ENCODE results near the gene MRPS12.

Gene MRPS12

GRCh38 chr19:38898788-38899446 lies 31.8 kb upstream of the MRPS12 start:
- Histone ChIP-seq H3K9me3 (ENCODE audit: control insufficient read depth, low read length) (no peaks in the 10 kb centered on the region), H3K79me2 (peaks cover 9% of the 10 kb centered on the region), H3K9ac (peak overlapping the region; percentile 9), H3K4me3 (ENCODE audit: low read depth, low read length) (peak overlapping the region; percentile 93), H3K27me3 (ENCODE audit: control insufficient read depth, insufficient read depth, low read length) (no peaks in the 10 kb centered on the region), H3K27ac (peak overlapping the region; percentile 43), H3K4me2 (ENCODE audit: low read length) (peak overlapping the region; percentile 97), H2AFZ (peak overlapping the region; percentile 55), H3K4me1 (peaks cover 5% of the 10 kb centered on the region), H3K36me3 (ENCODE audit: control insufficient read depth, insufficient read depth, low read length) (no peaks in the 10 kb centered on the region)
- no peak for TF ChIP-seq CTCF (IDR thresholded peaks at IDR 0.05)

GRCh38 chr19:38899447-38900201 lies 31.1 kb upstream of the MRPS12 start, which contains the start of the genes NFKBIB and SIRT2:
Gene NFKBIB (plus strand): TSS chr19:38899969. CDS start chr19:38900033, 64 bp downstream.
Gene SIRT2 (minus strand): TSS chr19:38899618. CDS start chr19:38899521, 97 bp downstream.
- H2AFZ ChIP-seq = peak within 1 kb of the TSS; percentile 82
- no peaks in the 10 kb centered on the region for H3K9me3 ChIP-seq (ENCODE audit: control insufficient read depth, low read length)
- TF ChIP-seq CTCF (IDR thresholded peaks at IDR 0.05) = no peak
- peak within 1 kb of the TSS; percentile 68 for H3K27ac ChIP-seq
- no peaks in the 10 kb centered on the region for H3K27me3 ChIP-seq (ENCODE audit: control insufficient read depth, insufficient read depth, low read length)
- peak within 1 kb of the TSS; percentile 93 for H3K4me3 ChIP-seq (ENCODE audit: low read depth, low read length)
- H3K4me2 ChIP-seq (ENCODE audit: low read length) = peak within 1 kb of the TSS; percentile 97
- peaks cover 9% of the 10 kb centered on the region for H3K79me2 ChIP-seq
- H3K36me3 ChIP-seq (ENCODE audit: control insufficient read depth, insufficient read depth, low read length) = no peaks in the 10 kb centered on the region
- H3K9ac ChIP-seq = peak within 1 kb of the TSS; percentile 9
- peaks cover 5% of the 10 kb centered on the region for H3K4me1 ChIP-seq

- TF ChIP-seq CTCF (IDR thresholded peaks at IDR 0.05) = no peak
- H2AFZ ChIP-seq = peak overlapping the region; percentile 82
- no peaks in the 10 kb centered on the region for H3K27me3 ChIP-seq (ENCODE audit: control insufficient read depth, insufficient read depth, low read length)
- H3K36me3 ChIP-seq (ENCODE audit: control insufficient read depth, insufficient read depth, low read length) = no peaks in the 10 kb centered on the region
- H3K9ac ChIP-seq = no peak overlapping the region
- peaks cover 9% of the 10 kb centered on the region for H3K79me2 ChIP-seq
- H3K4me2 ChIP-seq (ENCODE audit: low read length) = peak overlapping the region; percentile 95
- peak overlapping the region; percentile 93 for H3K4me3 ChIP-seq (ENCODE audit: low read depth, low read length)
- no peaks in the 10 kb centered on the region for H3K9me3 ChIP-seq (ENCODE audit: control insufficient read depth, low read length)
- peaks cover 5% of the 10 kb centered on the region for H3K4me1 ChIP-seq
- H3K27ac ChIP-seq = peak overlapping the region; percentile 68
Measured at GRCh38 chr19:38900202-38900629, 30.5 kb upstream of the MRPS12 start.

GRCh38 chr19:38900743-38901190 lies 30.0 kb upstream of the MRPS12 start:
- Histone ChIP-seq H3K27me3 (ENCODE audit: control insufficient read depth, insufficient read depth, low read length) (no peaks in the 10 kb centered on the region), H3K4me1 (peaks cover 5% of the 10 kb centered on the region), H3K36me3 (ENCODE audit: control insufficient read depth, insufficient read depth, low read length) (no peaks in the 10 kb centered on the region), H3K9me3 (ENCODE audit: control insufficient read depth, low read length) (no peaks in the 10 kb centered on the region), H3K4me2 (ENCODE audit: low read length) (peak overlapping the region; percentile 95), H3K4me3 (ENCODE audit: low read depth, low read length) (peak overlapping the region; percentile 93), H3K9ac (no peak overlapping the region), H3K27ac (no peak overlapping the region), H2AFZ (no peak overlapping the region), H3K79me2 (peaks cover 9% of the 10 kb centered on the region)
- TF ChIP-seq CTCF (IDR thresholded peaks at IDR 0.05) = no peak

All from parathyroid adenoma (tissue), 2 donors.